ENCODE data around the gene SDCCAG8.

The SDCCAG8 gene

DNA sequence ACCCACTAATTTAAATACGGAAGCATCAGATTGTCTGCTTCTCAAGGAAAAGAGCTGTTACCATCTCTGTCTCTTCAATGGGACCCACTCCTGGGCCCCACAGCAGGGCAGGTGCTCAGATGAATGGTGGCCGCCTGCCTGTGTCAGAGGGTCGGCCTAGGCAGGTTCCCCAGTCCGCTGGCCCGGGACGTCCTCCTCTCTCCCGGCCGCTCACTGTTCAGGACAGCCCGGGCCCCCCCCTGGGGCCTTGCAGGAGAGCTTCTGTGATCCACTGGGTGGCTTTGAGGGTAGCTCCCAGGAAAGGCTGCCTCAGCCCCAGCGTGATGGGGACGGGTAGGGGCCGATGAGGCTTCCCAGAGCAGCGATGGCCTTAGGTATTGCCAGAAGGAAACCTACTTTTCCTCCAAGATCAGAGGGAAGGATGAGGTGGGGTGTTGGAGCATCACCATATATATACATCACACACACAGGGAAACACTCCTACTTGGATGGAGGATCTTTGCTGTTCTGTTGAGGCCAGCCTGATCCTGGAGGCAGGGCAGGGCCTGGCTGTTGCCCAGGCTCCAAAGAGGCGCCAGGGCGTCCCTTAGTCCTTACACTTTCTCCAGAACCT lies 231.3 kb downstream of the SDCCAG8 start:
- Mint-ChIP-seq H3K4me1 (peaks cover 22% of the 10 kb centered on the region), H3K4me3 (no peak overlapping the region)

DNA sequence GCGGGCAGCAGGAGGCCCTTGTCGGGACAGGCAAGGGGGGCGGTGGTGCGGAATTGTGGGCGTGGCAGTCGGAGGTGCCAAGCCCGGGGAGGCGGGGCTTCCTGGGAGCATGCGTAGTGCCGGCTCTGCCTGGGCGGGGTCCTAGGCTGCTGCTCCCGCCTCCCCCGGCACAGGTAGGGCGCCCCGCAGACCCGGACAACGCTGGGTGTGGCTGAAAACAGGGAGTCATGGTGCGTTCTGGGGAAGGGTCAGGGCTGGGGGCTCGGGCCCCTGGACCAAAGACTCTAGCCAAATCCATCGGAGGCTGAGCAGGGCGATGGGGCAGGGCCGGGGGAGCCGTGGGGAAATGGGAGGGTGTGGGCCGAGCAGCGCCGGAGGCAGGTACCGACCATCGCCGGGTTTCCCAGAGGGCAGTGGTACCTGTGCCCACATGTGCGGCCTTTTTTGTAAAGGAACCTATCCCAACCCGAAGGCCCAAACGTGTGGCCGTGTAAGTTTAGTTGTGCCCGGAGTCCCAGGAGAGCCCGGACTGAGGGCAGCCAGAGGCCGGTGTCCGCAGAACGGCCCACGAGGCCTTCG lies 231.9 kb downstream of the SDCCAG8 start:
- Mint-ChIP-seq H3K27me3 (ENCODE audit: low read depth) (peaks cover 8% of the 10 kb centered on the region), H3K4me3 (no peak overlapping the region), H3K9me3 (no peaks in the 10 kb centered on the region)

More for the DNA sequence above, 231.3 kb downstream of the SDCCAG8 start:
- Mint-ChIP-seq H3K36me3 (ENCODE audit: low read depth) (peaks cover 9% of the 10 kb centered on the region), H3K27ac (no peak overlapping the region), H3K27me3 (ENCODE audit: low read depth) (peaks cover 13% of the 10 kb centered on the region), H3K9me3 (no peaks in the 10 kb centered on the region)
- TF ChIP-seq, protein P1, sequence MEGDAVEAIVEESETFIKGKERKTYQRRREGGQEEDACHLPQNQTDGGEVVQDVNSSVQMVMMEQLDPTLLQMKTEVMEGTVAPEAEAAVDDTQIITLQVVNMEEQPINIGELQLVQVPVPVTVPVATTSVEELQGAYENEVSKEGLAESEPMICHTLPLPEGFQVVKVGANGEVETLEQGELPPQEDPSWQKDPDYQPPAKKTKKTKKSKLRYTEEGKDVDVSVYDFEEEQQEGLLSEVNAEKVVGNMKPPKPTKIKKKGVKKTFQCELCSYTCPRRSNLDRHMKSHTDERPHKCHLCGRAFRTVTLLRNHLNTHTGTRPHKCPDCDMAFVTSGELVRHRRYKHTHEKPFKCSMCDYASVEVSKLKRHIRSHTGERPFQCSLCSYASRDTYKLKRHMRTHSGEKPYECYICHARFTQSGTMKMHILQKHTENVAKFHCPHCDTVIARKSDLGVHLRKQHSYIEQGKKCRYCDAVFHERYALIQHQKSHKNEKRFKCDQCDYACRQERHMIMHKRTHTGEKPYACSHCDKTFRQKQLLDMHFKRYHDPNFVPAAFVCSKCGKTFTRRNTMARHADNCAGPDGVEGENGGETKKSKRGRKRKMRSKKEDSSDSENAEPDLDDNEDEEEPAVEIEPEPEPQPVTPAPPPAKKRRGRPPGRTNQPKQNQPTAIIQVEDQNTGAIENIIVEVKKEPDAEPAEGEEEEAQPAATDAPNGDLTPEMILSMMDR (IDR thresholded peaks at IDR 0.05; ENCODE audit: unreplicated experiment in 3 of 3), result no peak

DNA sequence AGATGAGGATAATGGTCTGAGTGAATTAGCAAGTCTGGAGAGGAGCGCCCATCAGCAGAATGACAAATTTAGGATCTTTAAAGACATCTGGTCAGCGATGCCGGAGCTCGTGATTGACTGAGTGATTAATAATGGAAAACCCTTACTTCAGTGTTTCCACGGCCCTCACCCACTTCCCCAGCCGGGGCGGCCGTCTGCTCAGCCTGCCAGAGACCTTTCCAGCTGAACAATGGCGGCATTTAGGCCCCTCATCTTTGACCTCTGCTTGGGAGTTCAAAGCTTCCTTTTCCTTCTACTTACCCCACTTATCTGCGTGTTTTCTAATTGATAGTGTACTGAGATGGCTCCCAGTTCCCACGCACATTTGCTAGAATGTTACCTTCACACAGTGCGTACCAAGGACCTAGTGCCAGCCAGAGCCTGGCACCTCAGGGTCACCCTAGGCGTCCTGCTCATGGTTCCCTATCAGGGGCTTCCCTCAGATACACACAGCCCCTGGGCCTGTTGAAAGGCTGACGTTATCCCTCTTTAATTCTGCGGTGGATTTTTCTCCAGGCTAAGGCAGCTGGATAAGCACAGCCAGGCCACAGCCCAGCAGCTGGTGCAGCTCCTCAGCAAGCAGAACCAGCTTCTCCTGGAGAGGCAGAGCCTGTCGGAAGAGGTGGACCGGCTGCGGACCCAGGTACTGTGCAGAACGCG lies 232.8 kb downstream of the SDCCAG8 start:
- no peak overlapping the region for H3K4me3 Mint-ChIP-seq
- H3K27me3 Mint-ChIP-seq (ENCODE audit: low read depth), result peaks cover 5% of the 10 kb centered on the region
- H3K9me3 Mint-ChIP-seq, result no peaks in the 10 kb centered on the region
- peaks cover 19% of the 10 kb centered on the region for H3K4me1 Mint-ChIP-seq
- H3K36me3 Mint-ChIP-seq (ENCODE audit: low read depth), result peaks cover 13% of the 10 kb centered on the region
- TF ChIP-seq, protein P1 (IDR thresholded peaks at IDR 0.05; ENCODE audit: unreplicated experiment in 3 of 3), result no peak
- no peak overlapping the region for H3K27ac Mint-ChIP-seq

More for the DNA sequence above, 231.9 kb downstream of the SDCCAG8 start:
- Mint-ChIP-seq H3K4me1 (peaks cover 16% of the 10 kb centered on the region), H3K36me3 (ENCODE audit: low read depth) (peaks cover 9% of the 10 kb centered on the region), H3K27ac (no peak overlapping the region)
- TF ChIP-seq, protein P1 (IDR thresholded peaks at IDR 0.05; ENCODE audit: unreplicated experiment in 3 of 3), result no peak

DNA sequence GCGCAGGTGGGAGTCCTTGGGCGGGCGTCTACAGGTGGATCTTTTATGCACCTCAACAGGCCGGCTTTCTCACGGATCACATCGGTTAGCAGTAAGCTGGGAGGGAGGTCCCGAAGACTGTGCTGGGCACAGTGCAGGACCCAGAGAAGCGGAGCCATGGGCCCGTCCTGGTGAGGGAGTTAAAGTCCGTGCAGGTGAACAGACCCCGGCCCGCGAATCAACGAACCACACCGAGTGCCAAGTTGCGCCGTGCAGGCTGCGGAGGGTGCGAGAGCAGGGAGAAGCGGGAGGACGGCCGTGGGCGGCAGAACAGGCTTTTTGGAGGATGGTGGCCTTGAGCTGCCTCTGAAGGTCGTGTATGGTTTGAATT lies 233.3 kb downstream of the SDCCAG8 start:
- no peaks in the 10 kb centered on the region for H3K9me3 Mint-ChIP-seq
- peaks cover 20% of the 10 kb centered on the region for H3K4me1 Mint-ChIP-seq
- peaks cover under 1% of the 10 kb centered on the region for H3K27me3 Mint-ChIP-seq (ENCODE audit: low read depth)
- peaks cover 16% of the 10 kb centered on the region for H3K36me3 Mint-ChIP-seq (ENCODE audit: low read depth)
- TF ChIP-seq, protein P1 (IDR thresholded peaks at IDR 0.05; ENCODE audit: unreplicated experiment in 3 of 3), result no peak
- no peak overlapping the region for H3K4me3 Mint-ChIP-seq
- H3K27ac Mint-ChIP-seq, result no peak overlapping the region

DNA sequence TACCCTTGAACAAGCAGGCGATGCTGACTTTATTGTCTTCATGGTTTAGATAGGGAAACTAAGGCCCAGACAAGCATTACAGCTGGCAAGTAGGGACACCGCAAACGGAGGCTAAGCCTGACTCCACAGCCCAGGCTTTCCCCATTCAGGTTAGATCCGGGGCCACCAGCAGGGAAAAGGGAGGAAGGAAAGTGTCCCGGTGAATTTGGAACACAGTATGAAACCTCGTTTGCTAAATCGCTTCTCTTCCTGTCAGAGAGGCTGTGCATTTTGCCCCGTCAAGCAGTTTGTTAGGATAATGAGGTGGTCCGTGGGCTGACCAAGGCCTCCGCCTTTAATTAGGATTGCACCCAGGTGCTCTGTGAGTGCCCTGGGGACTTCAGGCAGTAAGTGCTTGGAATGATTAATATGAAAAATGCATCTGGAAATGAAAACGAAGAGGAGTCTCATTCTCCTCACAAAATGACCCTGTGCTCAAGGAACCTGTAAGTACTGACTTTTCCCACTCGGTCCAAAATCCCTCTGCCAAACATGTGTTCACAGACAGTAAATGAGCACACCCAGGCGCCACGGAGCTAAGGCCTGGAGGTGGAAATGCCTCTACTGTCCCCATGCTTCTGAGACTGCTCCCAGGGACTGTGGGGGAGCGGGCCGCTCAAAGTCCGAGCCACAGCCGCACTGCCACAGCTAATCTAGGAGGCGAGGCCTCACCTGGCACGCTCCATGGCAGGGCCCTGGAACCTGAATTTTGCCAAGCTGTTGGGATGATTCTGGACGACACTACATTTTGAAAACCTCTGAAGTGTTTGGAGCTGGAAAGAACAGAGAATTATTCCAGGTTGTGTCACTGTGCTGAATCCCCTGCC lies 234.1 kb downstream of the SDCCAG8 start:
- peaks cover 24% of the 10 kb centered on the region for H3K36me3 Mint-ChIP-seq (ENCODE audit: low read depth)
- H3K4me3 Mint-ChIP-seq, result no peak overlapping the region
- TF ChIP-seq, protein P1 (IDR thresholded peaks at IDR 0.05; ENCODE audit: unreplicated experiment in 3 of 3), result no peak
- no peaks in the 10 kb centered on the region for H3K9me3 Mint-ChIP-seq
- no peak overlapping the region for H3K27ac Mint-ChIP-seq
- H3K4me1 Mint-ChIP-seq, result peaks cover 20% of the 10 kb centered on the region
- H3K27me3 Mint-ChIP-seq (ENCODE audit: low read depth), result no peaks in the 10 kb centered on the region

Measured in nephron (organoid).